ENCODE results near the gene ADAP2.

DNA sequence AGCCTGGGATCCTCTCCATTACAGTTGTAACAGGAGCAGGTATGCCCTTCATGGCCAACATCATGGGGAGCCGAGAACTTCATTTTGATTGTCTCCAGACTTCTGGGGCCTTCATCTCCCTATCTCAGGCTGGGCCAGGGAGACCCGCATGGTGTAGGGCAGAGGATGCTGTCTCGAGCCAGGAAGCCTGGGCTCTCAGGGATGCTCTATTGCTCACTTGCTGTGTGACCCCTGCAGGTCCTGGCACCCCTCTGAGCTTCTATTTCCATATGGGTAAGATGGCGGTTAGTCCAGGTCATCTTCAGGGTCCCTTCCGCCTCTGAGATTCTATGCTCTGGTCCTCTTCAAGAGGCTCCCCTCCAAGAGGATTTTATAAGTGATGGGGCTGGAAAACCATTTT lies 28.4 kb downstream of the ADAP2 start:
- TF ChIP-seq, protein P1, sequence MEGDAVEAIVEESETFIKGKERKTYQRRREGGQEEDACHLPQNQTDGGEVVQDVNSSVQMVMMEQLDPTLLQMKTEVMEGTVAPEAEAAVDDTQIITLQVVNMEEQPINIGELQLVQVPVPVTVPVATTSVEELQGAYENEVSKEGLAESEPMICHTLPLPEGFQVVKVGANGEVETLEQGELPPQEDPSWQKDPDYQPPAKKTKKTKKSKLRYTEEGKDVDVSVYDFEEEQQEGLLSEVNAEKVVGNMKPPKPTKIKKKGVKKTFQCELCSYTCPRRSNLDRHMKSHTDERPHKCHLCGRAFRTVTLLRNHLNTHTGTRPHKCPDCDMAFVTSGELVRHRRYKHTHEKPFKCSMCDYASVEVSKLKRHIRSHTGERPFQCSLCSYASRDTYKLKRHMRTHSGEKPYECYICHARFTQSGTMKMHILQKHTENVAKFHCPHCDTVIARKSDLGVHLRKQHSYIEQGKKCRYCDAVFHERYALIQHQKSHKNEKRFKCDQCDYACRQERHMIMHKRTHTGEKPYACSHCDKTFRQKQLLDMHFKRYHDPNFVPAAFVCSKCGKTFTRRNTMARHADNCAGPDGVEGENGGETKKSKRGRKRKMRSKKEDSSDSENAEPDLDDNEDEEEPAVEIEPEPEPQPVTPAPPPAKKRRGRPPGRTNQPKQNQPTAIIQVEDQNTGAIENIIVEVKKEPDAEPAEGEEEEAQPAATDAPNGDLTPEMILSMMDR (conservative IDR thresholded peaks at IDR 0.05): no peak
- no peak for TF ChIP-seq EZH2 (IDR thresholded peaks at IDR 0.05; ENCODE audit: low read depth)

All from PC-9 (cell line).